Caco-2 (cell line): Measurements from ENCODE around the gene SEC61A2. TPM values are rescaled to one million over a fixed set of nuclear protein-coding genes. Genes with fewer than 3 reads are reported as not detected.
"Not testable (repeated sequence)": the region's sequence is repeated elsewhere in the genome, so short reads cannot be mapped to it uniquely, and the experiment has no call there.

Experiments used
- BruUV-seq: library from RNA; stranded (reverse); fragments of 400-500 nt; replicated peaks from 2 replicates; lab custom pipeline; 2021; lab: Mats Ljungman, UMichigan
- CTCF ChIA-PET: fragments of 300-600 bp; sonication (Branson Sonifier 250); formaldehyde crosslinking; loops from one replicate; lab custom pipeline; 2022; ENCODE audit warnings: antibody characterized with exemption; lab: Charles Lee
- POLR2A ChIA-PET: fragments of 300-600 bp; sonication (Branson Sonifier 250); formaldehyde crosslinking; loops from one replicate; lab custom pipeline; 2022; ENCODE audit warnings: antibody characterized with exemption; lab: Charles Lee
- DNase-seq, 2 experiments: peaks; one replicate each; pipeline versions ENCODE4 v3.0.0 to v3.0.0-alpha.2; 2020 to 2022
- H3K27me3 ChIP-seq: replicated peaks from 2 replicates; pipeline ENCODE4 v1.6.0; 2011; ENCODE audit warnings: low read length; ENCODE audit not compliant: control insufficient read depth, insufficient read depth
- H3K36me3 ChIP-seq: 2 replicates; pipeline ENCODE4 v1.5.1; 2011; ENCODE audit warnings: low read length; ENCODE audit not compliant: control insufficient read depth, insufficient read depth
- H3K4me1 ChIP-seq: fragments of 250-450 bp; sonication (Bioruptor Pico); 2 replicates; pipeline ENCODE4 v1.5.1; 2020; ENCODE audit warnings: mild to moderate bottlenecking
- H3K4me3 ChIP-seq: 2 replicates; pipeline ENCODE4 v1.5.1; 2011; ENCODE audit warnings: low read depth, mild to moderate bottlenecking, control low read depth, low read length
- H3K9me3 ChIP-seq: fragments of 250-450 bp; sonication (Bioruptor Pico); 2 replicates; pipeline ENCODE4 v1.5.1; 2020; ENCODE audit warnings: mild to moderate bottlenecking, moderate library complexity
- H3K27ac Mint-ChIP-seq: one replicate; pipeline ENCODE4 v1.8.0; 2022; ENCODE audit warnings: mixed read lengths; ENCODE audit not compliant: unreplicated experiment
- H3K27me3 Mint-ChIP-seq: one replicate; pipeline ENCODE4 v1.8.0; 2022; ENCODE audit warnings: mixed read lengths; ENCODE audit not compliant: insufficient read depth, unreplicated experiment
- H3K36me3 Mint-ChIP-seq: one replicate; pipeline ENCODE4 v1.8.0; 2022; ENCODE audit warnings: mild to moderate bottlenecking, mixed read lengths; ENCODE audit not compliant: insufficient read depth, unreplicated experiment
- H3K4me1 Mint-ChIP-seq: one replicate; pipeline ENCODE4 v1.8.0; 2022; ENCODE audit warnings: low read depth, mixed read lengths; ENCODE audit not compliant: unreplicated experiment
- H3K4me3 Mint-ChIP-seq: one replicate; pipeline ENCODE4 v1.8.0; 2022; ENCODE audit warnings: mild to moderate bottlenecking, moderate library complexity, mixed read lengths; ENCODE audit not compliant: unreplicated experiment
- H3K9me3 Mint-ChIP-seq: one replicate; pipeline ENCODE4 v1.8.0; 2022; ENCODE audit warnings: mixed read lengths; ENCODE audit not compliant: unreplicated experiment
- intact Hi-C: fragments of 100-400 bp; cut with micrococcal nuclease; formaldehyde crosslinking; loops from one replicate; pipeline ENCODE4 v1.10.0; 2022; ENCODE audit not compliant: unreplicated experiment
- total RNA-seq: library from RNA; stranded (reverse); gene quantifications from 2 replicates; pipeline ENCODE4 v1.2.3, GENCODE V29; 2022
- TF ChIP-seq, protein P1 (sequence below), 2 experiments: fragments of 200-600 bp in 1 of 2; IDR thresholded peaks; 1 replicate in 1 of 2; 2 replicates in 1 of 2; pipeline versions ENCODE4 v1.5.1 to v1.8.0; 2011 to 2022; ENCODE audit warnings: antibody characterized with exemption in 1 of 2, control low read depth in 1 of 2, inconsistent platforms in 1 of 2, low read depth in 1 of 2, low read length in 1 of 2, mild to moderate bottlenecking in 1 of 2, moderate library complexity in 1 of 2; ENCODE audit not compliant: insufficient read depth in 1 of 2, severe bottlenecking in 1 of 2, unreplicated experiment in 1 of 2

SEC61A2 gene
- total RNA-seq, 1 experiment from 2014 or later: 34.1 TPM

DNA sequence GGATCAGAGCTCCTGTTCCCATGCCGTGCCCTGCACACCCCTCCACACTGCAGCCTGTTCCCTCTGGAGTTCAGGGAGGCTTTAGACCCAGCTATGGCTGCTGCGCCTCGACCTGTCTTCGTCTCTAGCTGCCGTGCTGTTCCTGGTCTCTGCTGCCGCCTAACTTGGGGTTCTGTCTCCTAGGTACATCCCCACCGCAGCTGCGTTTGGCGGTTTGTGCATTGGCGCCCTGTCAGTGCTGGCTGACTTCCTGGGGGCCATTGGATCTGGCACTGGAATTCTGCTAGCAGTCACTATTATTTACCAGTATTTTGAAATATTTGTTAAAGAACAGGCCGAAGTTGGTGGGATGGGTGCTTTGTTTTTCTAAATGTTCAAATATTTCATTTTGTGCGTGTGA lies 34.6 kb downstream of the SEC61A2 start:
- Mint-ChIP-seq H3K27me3 (no peaks in the 10 kb centered on the region), H3K36me3 (peaks cover 47% of the 10 kb centered on the region), H3K4me3 (no peak overlapping the region), H3K27ac (no peak overlapping the region), H3K9me3 (no peaks in the 10 kb centered on the region), H3K4me1 (no peaks in the 10 kb centered on the region)
- TF ChIP-seq, protein P1, sequence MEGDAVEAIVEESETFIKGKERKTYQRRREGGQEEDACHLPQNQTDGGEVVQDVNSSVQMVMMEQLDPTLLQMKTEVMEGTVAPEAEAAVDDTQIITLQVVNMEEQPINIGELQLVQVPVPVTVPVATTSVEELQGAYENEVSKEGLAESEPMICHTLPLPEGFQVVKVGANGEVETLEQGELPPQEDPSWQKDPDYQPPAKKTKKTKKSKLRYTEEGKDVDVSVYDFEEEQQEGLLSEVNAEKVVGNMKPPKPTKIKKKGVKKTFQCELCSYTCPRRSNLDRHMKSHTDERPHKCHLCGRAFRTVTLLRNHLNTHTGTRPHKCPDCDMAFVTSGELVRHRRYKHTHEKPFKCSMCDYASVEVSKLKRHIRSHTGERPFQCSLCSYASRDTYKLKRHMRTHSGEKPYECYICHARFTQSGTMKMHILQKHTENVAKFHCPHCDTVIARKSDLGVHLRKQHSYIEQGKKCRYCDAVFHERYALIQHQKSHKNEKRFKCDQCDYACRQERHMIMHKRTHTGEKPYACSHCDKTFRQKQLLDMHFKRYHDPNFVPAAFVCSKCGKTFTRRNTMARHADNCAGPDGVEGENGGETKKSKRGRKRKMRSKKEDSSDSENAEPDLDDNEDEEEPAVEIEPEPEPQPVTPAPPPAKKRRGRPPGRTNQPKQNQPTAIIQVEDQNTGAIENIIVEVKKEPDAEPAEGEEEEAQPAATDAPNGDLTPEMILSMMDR (IDR thresholded peaks at IDR 0.05; ENCODE audit: insufficient read depth in 1 of 2, low read depth in 1 of 2, low read length in 1 of 2, severe bottlenecking in 1 of 2, unreplicated experiment in 1 of 2): no peak
- POLR2A ChIA-PET: no interaction called here
- BruUV-seq: no TSS peak
- CTCF ChIA-PET: no interaction called here
- H3K4me3 ChIP-seq: no peak overlapping the region
- H3K27me3 ChIP-seq: no peaks in the 10 kb centered on the region
- no peaks in the 10 kb centered on the region for H3K9me3 ChIP-seq
- H3K36me3 ChIP-seq: peaks cover 2% of the 10 kb centered on the region; the same call in 1 of the 2 replicates
- H3K4me1 ChIP-seq: no peaks in the 10 kb centered on the region
- no peak for DNase-seq
- intact Hi-C loops: no loop called here

DNA sequence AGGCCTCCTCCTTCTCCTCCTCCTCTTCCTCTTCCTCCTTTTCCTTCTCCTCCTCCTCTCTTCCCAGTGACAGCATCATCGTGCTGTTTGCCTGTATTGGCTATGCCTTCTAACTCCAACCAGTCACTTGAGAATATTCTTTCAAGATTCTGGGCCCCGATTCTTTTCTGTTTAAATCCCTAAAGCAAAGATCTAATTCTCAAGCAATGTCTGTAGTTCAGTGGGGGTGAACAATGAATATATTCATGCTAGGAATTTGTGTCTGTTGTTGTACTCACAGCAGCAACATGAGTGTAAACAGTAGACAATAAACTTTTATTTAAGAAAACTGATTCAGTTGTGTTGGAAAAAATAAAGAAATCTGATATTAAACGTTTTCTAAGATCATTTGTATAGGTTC lies 35.6 kb downstream of the SEC61A2 start:
- Histone ChIP-seq H3K9me3 (no peaks in the 10 kb centered on the region), H3K27me3 (no peaks in the 10 kb centered on the region), H3K4me3 (no peak overlapping the region), H3K36me3 (peaks cover 2% of the 10 kb centered on the region; the same call in 1 of the 2 replicates), H3K4me1 (no peaks in the 10 kb centered on the region)
- Mint-ChIP-seq H3K4me1 (no peaks in the 10 kb centered on the region), H3K36me3 (peaks cover 54% of the 10 kb centered on the region), H3K4me3 (no peak overlapping the region), H3K9me3 (no peaks in the 10 kb centered on the region), H3K27ac (no peak overlapping the region), H3K27me3 (no peaks in the 10 kb centered on the region)
- POLR2A ChIA-PET: no interaction called here
- intact Hi-C loops: no loop called here
- TF ChIP-seq, protein P1 (IDR thresholded peaks at IDR 0.05; ENCODE audit: insufficient read depth in 1 of 2, low read depth in 1 of 2, low read length in 1 of 2, severe bottlenecking in 1 of 2, unreplicated experiment in 1 of 2): no peak
- DNase-seq: no peak
- BruUV-seq: no TSS peak
- CTCF ChIA-PET: no interaction called here

DNA sequence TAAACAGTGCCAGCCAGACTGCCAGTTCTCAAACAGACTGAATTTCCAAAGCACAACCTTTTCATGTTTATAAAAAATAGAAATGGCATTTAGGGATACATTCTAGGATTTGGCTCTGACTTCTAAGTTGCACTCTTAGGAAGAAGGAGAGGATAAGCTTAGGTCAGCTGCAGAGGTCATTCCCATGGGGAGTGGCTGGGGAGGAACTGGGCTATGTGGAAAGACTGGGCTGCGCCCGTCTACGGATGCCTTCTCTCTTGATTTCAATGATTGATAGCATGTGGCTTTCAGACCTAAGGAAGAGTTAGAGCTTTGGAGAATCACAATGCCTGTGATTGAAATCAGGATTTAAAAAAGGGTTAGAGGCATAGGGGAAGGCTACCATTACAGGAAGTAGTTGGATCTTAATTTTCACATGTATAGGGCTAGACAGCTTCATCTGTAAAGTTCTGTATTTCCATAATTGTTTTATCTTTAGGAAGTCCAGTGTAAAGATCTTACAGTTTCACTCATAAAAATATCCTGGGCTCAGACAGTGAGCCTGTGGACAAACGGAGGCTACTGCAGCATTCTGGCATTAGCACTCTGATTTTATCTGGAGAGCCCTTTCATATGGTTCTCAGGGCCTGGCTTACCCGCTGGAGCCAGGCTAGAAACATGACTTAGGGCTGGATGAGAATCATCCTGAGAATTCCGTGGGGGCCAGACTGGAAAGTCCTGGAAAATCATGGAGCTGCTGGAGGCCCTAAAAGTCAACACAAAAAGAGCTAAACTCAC lies 36.7 kb downstream of the SEC61A2 start:
- Histone ChIP-seq H3K27me3 (no peaks in the 10 kb centered on the region), H3K4me1 (no peaks in the 10 kb centered on the region), H3K9me3 (no peaks in the 10 kb centered on the region), H3K4me3 (no peak overlapping the region), H3K36me3 (peaks cover 5% of the 10 kb centered on the region)
- peaks cover 57% of the 10 kb centered on the region for H3K36me3 Mint-ChIP-seq
- no peaks in the 10 kb centered on the region for H3K9me3 Mint-ChIP-seq
- no peak for DNase-seq
- BruUV-seq: no TSS peak
- ChIA-PET CTCF (no interaction called here), POLR2A (no interaction called here)
- TF ChIP-seq, protein P1 (IDR thresholded peaks at IDR 0.05; ENCODE audit: insufficient read depth in 1 of 2, low read depth in 1 of 2, low read length in 1 of 2, severe bottlenecking in 1 of 2, unreplicated experiment in 1 of 2): no peak
- H3K27ac Mint-ChIP-seq: no peak overlapping the region
- intact Hi-C loops: no loop called here
- H3K4me1 Mint-ChIP-seq: no peaks in the 10 kb centered on the region
- H3K27me3 Mint-ChIP-seq: no peaks in the 10 kb centered on the region
- H3K4me3 Mint-ChIP-seq: no peak overlapping the region

DNA sequence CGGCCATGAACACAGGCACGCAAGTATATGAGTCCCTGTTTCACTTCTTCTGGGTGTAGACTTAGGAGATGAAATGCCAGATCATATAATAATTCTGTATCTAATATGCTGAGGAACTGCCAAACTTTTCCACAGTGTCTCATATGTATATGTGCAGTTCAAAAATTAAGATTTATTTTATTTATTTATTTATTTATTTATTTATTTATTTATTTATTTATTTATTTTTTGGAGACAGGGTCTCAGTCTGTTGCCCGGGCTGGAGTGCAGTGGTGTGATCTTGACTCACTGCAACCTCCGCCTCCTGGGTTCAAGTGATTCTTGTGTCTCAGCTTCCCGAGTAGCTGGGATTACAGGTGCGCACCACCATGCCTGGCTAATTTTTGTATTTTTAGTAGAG lies 42.0 kb downstream of the SEC61A2 start:
- H3K9me3 Mint-ChIP-seq, H3K36me3 ChIP-seq, DNase-seq, BruUV-seq, H3K4me1 Mint-ChIP-seq, H3K27ac Mint-ChIP-seq, H3K4me3 ChIP-seq, POLR2A ChIA-PET, CTCF ChIA-PET, H3K27me3 Mint-ChIP-seq, intact Hi-C loops, H3K4me3 Mint-ChIP-seq, H3K27me3 ChIP-seq, H3K4me1 ChIP-seq, H3K9me3 ChIP-seq: not testable (repeated sequence)
- peaks cover 72% of the 10 kb centered on the region for H3K36me3 Mint-ChIP-seq
